ENCODE results near the gene CBLL1. TPM values are rescaled to one million over a fixed set of nuclear protein-coding genes. Genes with fewer than 3 reads are reported as not detected.

Gene CBLL1
- total RNA-seq, 2 donors from 2014 or later: 19.2 to 22.1 TPM

DNA sequence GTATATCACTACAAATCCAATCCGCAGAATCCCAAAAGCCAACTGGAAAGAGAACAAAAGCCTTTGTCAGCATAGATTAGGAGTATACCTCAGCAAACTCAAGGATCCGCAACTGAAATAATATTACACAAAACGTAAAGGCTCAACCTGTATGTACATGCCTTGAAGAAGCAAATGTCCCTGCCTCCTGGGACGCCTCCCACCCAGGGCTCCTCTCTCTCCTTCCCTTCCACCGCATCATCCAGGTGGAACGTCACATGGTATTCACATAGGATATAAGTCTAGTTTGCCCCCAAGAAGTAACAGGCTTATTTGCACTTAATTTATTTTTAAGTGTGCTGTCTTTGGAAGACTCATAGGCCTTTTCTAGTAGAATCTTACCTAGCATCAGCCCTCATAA is 45.7 kb downstream of the CBLL1 start:
- DNase-seq: no peak
- intact Hi-C loops (cut with DNase I, micrococcal nuclease): no loop called here
- ATAC-seq: no peak

DNA sequence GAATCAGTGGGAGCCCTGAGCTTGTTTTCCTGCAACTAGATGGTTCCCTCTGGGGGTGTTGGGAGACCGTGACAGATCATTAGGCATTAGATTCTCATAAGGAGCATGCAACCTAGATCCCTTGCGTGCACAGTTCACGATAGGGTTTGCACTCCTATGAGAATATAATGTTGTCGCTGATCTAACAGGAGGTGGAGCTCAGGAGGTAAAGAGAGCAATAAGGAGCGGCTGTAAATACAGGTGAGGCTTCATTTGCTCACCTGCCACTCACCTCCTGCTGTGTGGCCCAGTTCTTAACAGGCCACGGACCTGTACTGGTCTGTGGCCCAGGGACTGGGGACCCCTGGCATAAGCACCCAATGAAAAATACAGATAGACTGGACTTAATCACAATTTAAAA is 48.4 kb downstream of the CBLL1 start:
- DNase-seq: no peak
- intact Hi-C loops (cut with DNase I, micrococcal nuclease): no loop called here
- ATAC-seq: peak; percentile 53

DNA sequence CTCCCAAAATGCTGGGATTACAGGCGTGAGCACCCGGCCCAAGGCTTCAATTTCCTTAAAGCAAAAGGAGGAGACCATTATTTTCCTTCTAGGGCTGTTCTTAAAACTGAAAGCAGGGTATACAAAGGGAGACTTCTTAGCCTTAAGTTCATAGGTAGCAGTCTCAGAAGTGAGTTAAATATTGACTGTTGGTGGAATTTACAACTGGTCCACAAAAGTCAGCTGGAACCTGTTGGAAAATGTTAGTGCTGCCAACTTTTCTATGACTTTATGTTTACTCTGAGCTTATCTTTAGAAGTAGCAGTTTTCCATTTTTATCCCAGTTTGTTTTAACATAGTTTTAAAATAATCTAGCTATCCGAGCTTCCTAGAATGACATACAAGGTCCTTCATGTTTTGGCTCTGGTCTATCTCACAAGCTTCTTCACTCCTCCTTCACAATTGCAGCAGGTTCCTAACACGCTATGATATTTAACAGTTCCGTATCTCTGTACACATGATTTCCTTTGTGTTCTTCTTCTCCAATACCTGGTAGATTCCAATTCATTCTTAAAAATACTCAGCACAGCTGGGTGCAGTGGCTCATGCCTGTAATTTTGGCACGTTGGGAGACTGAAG is 55.8 kb downstream of the CBLL1 start:
- intact Hi-C loops (cut with DNase I, micrococcal nuclease): no loop called here

DNA sequence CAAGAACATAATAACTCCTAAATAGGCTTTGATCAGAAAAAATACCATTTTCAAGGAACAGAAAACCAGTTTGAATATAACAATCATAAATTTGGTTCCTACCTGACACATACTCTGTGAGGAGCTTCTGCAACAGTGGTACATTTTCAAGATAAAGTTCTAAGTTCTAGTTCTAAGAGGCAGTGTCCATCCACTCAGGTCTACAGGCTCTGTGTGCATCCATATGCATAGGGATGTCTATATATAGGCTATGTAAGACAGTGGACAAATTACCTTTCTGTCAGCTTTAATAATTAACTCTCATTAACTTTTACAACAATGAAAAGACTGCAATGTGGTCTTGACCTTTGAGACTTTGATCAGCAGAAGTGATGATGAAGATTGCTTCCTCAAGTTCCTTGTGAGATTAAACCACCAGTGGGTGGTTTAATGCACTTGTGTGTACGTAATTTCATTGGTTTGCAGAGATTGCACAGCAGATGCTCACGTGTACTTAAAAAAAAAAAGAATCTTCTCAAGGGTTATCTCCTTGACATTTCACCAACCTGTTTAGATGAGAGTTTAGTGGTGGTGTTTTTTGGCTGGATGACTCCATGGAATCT is 59.2 kb downstream of the CBLL1 start, which contains the start of gene SLC26A3:
Gene SLC26A3, minus strand, starts transcription at position 215 of the 602 bp plus-strand sequence. CDS start 8,714 bp downstream, outside the sequence.
- intact Hi-C loops (cut with DNase I, micrococcal nuclease): no loop called here
- ATAC-seq (peak; percentile 71), DNase-seq (no peak)

More for the DNA sequence above, 55.8 kb downstream of the CBLL1 start:
- ATAC-seq (peak; percentile 58), DNase-seq (no peak)

DNA sequence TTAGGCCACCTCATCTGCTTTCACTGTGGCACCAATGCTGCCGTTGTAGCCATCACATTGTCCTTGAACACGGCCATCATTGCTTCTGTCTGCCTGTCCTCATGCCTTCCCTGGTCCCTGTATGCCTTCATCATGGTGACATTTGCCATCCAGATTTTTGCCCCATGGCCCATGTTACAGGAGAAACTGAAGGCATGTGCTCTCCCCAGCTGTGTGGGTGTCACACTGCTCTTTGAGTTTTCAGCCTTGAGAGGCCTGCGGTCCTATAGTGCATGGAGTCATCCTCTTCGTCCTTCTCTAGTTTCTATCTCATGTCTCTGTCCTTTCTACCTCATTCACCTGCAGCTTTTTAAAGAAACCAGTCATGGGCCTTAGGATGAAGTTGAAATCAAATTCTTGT is 65.2 kb downstream of the CBLL1 start:
- ATAC-seq (no peak), DNase-seq (no peak)
- intact Hi-C loops (cut with DNase I, micrococcal nuclease): no loop called here

DNA sequence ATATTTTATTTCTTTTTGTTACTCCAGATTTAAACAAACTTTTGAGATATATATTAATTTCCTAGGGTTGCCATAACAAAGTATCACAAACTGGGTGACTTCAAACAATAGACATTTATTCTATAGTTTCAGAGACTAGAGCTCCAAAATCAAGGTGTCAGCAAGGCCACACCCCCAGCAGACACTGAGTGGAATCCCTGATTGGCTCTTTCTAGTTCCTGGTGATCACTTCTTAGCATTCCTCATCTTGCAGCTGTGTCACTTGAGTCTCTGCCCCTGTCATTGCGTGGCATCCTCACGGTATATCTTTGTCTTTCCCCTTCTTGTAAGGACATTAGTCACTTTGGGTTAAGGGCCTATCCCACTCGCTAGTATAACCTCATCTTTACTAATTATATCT is 66.7 kb downstream of the CBLL1 start:
- DNase-seq (no peak), ATAC-seq (no peak)
- intact Hi-C loops (cut with DNase I, micrococcal nuclease): no loop called here

Other genes starting within 250 kb of the CBLL1 start
- 10 to 100 TPM; 39.7 to 45.8 TPM for gene COG5, start 180.2 kb upstream of the CBLL1 start, total RNA-seq
- 1 to 10 TPM; 5.6 to 6.7 TPM for gene DUS4L, start 180.2 kb upstream of the CBLL1 start, total RNA-seq
- gene BCAP29, start 163.9 kb upstream of the CBLL1 start, total RNA-seq: 10 to 100 TPM; 64.9 to 72.7 TPM
- gene SLC26A4, start 83.3 kb upstream of the CBLL1 start, total RNA-seq: under 1 TPM; 0.08 to 0.24 TPM
- gene SLC26A3, start 59.1 kb downstream of the CBLL1 start, total RNA-seq: 1,000 to 10,000 TPM; 2,382 to 3,814 TPM
- gene DLD, start 147.0 kb downstream of the CBLL1 start, total RNA-seq: 100 to 1,000 TPM; 129 to 139 TPM

All from left colon (tissue), 2 donors.